ENCODE results near the gene ZFHX2. TPM values are rescaled to one million over a fixed set of nuclear protein-coding genes. Genes with fewer than 3 reads are reported as not detected.

The ZFHX2 gene
- total RNA-seq, 2 donors from 2014 or later, result 1.8 to 2.0 TPM

- intact Hi-C loops (cut with DNase I), result no loop called here
- H3K27ac ChIP-seq, result no peak overlapping the region
- no peak overlapping the region for H3K9ac ChIP-seq (ENCODE audit: low read depth in 2 of 2, low read length in 2 of 2)
- TF ChIP-seq, protein P1, sequence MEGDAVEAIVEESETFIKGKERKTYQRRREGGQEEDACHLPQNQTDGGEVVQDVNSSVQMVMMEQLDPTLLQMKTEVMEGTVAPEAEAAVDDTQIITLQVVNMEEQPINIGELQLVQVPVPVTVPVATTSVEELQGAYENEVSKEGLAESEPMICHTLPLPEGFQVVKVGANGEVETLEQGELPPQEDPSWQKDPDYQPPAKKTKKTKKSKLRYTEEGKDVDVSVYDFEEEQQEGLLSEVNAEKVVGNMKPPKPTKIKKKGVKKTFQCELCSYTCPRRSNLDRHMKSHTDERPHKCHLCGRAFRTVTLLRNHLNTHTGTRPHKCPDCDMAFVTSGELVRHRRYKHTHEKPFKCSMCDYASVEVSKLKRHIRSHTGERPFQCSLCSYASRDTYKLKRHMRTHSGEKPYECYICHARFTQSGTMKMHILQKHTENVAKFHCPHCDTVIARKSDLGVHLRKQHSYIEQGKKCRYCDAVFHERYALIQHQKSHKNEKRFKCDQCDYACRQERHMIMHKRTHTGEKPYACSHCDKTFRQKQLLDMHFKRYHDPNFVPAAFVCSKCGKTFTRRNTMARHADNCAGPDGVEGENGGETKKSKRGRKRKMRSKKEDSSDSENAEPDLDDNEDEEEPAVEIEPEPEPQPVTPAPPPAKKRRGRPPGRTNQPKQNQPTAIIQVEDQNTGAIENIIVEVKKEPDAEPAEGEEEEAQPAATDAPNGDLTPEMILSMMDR (IDR thresholded peaks at IDR 0.05), result no peak
- DNase-seq, result no peak
- no peaks in the 10 kb centered on the region for H3K36me3 ChIP-seq
- no peaks in the 10 kb centered on the region for H3K27me3 ChIP-seq
- H3K4me1 ChIP-seq, result no peaks in the 10 kb centered on the region
- H3K4me3 ChIP-seq, result no peak overlapping the region
- no peaks in the 10 kb centered on the region for H3K9me3 ChIP-seq
Observed at GRCh38 chr14:23521785-23522640, 29.6 kb downstream of the ZFHX2 start.

- H3K27me3 ChIP-seq, result no peaks in the 10 kb centered on the region
- TF ChIP-seq, protein P1 (IDR thresholded peaks at IDR 0.05), result no peak
- no peaks in the 10 kb centered on the region for H3K9me3 ChIP-seq
- intact Hi-C loops (cut with DNase I), result no loop called here
- no peak overlapping the region for H3K27ac ChIP-seq
- no peaks in the 10 kb centered on the region for H3K36me3 ChIP-seq
- no peaks in the 10 kb centered on the region for H3K4me1 ChIP-seq
- no peak overlapping the region for H3K9ac ChIP-seq (ENCODE audit: low read depth in 2 of 2, low read length in 2 of 2)
- H3K4me3 ChIP-seq, result no peak overlapping the region
- DNase-seq, result no peak
Observed at GRCh38 chr14:23520899-23521533, 30.5 kb downstream of the ZFHX2 start.

GRCh38 chr14:23518709-23519108 lies 32.9 kb downstream of the ZFHX2 start:
- H3K27ac ChIP-seq, result no peak overlapping the region
- no peaks in the 10 kb centered on the region for H3K36me3 ChIP-seq
- DNase-seq, result no peak
- no peak overlapping the region for H3K9ac ChIP-seq (ENCODE audit: low read depth in 2 of 2, low read length in 2 of 2)
- H3K4me3 ChIP-seq, result no peak overlapping the region
- no peaks in the 10 kb centered on the region for H3K9me3 ChIP-seq
- no peaks in the 10 kb centered on the region for H3K4me1 ChIP-seq
- H3K27me3 ChIP-seq, result no peaks in the 10 kb centered on the region
- TF ChIP-seq, protein P1 (IDR thresholded peaks at IDR 0.05), result no peak
- intact Hi-C loops (cut with DNase I), result no loop called here

- no peak for DNase-seq
- Histone ChIP-seq H3K9me3 (no peaks in the 10 kb centered on the region), H3K27ac (no peak overlapping the region), H3K36me3 (no peaks in the 10 kb centered on the region), H3K4me1 (no peaks in the 10 kb centered on the region), H3K9ac (ENCODE audit: low read depth in 2 of 2, low read length in 2 of 2) (no peak overlapping the region), H3K4me3 (no peak overlapping the region), H3K27me3 (no peaks in the 10 kb centered on the region)
- intact Hi-C loops (cut with DNase I), result no loop called here
- TF ChIP-seq, protein P1 (IDR thresholded peaks at IDR 0.05), result no peak
Observed at GRCh38 chr14:23517650-23518326, 33.8 kb downstream of the ZFHX2 start.

DNA sequence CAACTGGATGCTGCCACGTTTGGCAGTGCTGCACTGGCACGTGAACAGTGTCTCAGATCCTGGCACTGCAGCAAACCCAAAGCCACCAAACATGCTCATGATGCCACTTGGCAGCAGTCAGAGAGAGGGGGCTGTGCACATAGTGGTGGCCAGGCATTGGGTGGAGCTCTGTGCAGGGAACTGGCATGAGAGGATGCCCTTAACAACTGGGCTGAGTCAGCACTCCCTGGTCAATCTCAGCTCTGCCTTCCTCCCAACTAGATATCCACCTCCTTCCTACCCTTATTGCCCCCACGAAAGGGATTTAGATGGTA lies 37.0 kb downstream of the ZFHX2 start:
- no peaks in the 10 kb centered on the region for H3K36me3 ChIP-seq
- no peak for DNase-seq
- intact Hi-C loops (cut with DNase I), result no loop called here
- H3K4me3 ChIP-seq, result no peak overlapping the region
- no peak overlapping the region for H3K9ac ChIP-seq (ENCODE audit: low read depth in 2 of 2, low read length in 2 of 2)
- no peaks in the 10 kb centered on the region for H3K9me3 ChIP-seq
- H3K27me3 ChIP-seq, result no peaks in the 10 kb centered on the region
- H3K27ac ChIP-seq, result no peak overlapping the region
- TF ChIP-seq, protein P1 (IDR thresholded peaks at IDR 0.05), result no peak
- H3K4me1 ChIP-seq, result no peaks in the 10 kb centered on the region

Data from colonic mucosa (tissue), 4 donors.